ENCODE measurements around the gene SLC38A2. TPM values are rescaled to one million over a fixed set of nuclear protein-coding genes. Genes with fewer than 3 reads are reported as not detected.

SLC38A2 gene
- total and polyA plus RNA-seq, 2 donors (not counting 1 experiment from before 2014, with no cell fraction given), result 61.6 to 202 TPM

- CTCF ChIA-PET, result interaction anchor here (0.8 to 1.7 kb wide), 5 partner anchors 294 to 663 kb away, joined by 4 to 7 read pairs (median 4); no protein-coding TSS in a partner anchor
- no peak overlapping the region for H3K27ac Mint-ChIP-seq
- Histone ChIP-seq H3K79me2 (ENCODE audit: control insufficient read depth, insufficient read depth, low read length) (no peaks in the 10 kb centered on the region), H4K20me1 (ENCODE audit: control insufficient read depth, insufficient read depth, low read length, poor library complexity, severe bottlenecking) (no peaks in the 10 kb centered on the region), H3K27me3 (replicated peaks in 1 of 4; ENCODE audit: control extremely low read depth in 1 of 4, control insufficient read depth in 3 of 4, insufficient read depth in 4 of 4, low read length in 3 of 4) (no peaks in the 10 kb centered on the region), H2AFZ (ENCODE audit: insufficient read depth, low read depth, low read length, poor library complexity, severe bottlenecking) (no peak overlapping the region), H3K27ac (ENCODE audit: low read length in 2 of 2) (no peak overlapping the region), H3K4me2 (replicated peaks; ENCODE audit: low read depth, low read length, poor library complexity, severe bottlenecking) (no peak overlapping the region), H3K4me1 (ENCODE audit: control insufficient read depth in 2 of 2, insufficient read depth in 2 of 2, low read length in 2 of 2) (peaks cover 12 to 20% of the 10 kb centered on the region in 2 donors), H3K4me3 (ENCODE audit: control extremely low read depth in 1 of 5, extremely low read depth in 1 of 5, insufficient read depth in 1 of 5, low read depth in 2 of 5, low read length in 4 of 5) (no peak overlapping the region), H3K9me3 (ENCODE audit: control extremely low read depth in 1 of 3, control insufficient read depth in 2 of 3, insufficient read depth in 1 of 3, low read length in 2 of 3) (no peaks in the 10 kb centered on the region), H3K9ac (ENCODE audit: low read length) (no peak overlapping the region), H3K36me3 (replicated peaks in 1 of 2; ENCODE audit: control extremely low read depth in 1 of 2, control insufficient read depth in 1 of 2, extremely low read depth in 1 of 2, insufficient read depth in 2 of 2, low read length in 1 of 2) (peaks cover 6 to 43% of the 10 kb centered on the region in 2 experiments)
- no peaks in the 10 kb centered on the region for H3K27me3 Mint-ChIP-seq
- no peak for DNase-seq
- no peak overlapping the region for H3K4me3 Mint-ChIP-seq
- POLR2A ChIA-PET, result no interaction called here
- WGBS (ENCODE audit: insufficient coverage), result 73% methylated on average over 5 of the region's 6 CpGs
- TF ChIP-seq EZH2 (IDR thresholded peaks at IDR 0.05; ENCODE audit: borderline replicate concordance, insufficient read depth, low read depth, low read length, poor library complexity, severe bottlenecking) (no peak), CTCF (IDR thresholded peaks at IDR 0.05) (no peak)
- no peak for ATAC-seq (ENCODE audit: low read depth)
- intact Hi-C loops (cut with micrococcal nuclease), result no loop called here
- H3K4me1 Mint-ChIP-seq, result peaks cover 29% of the 10 kb centered on the region
- no peaks in the 10 kb centered on the region for H3K9me3 Mint-ChIP-seq (ENCODE audit: insufficient read depth)
Observed at GRCh38 chr12:46357438-46358324, 14.9 kb downstream of the SLC38A2 start.
